ENCODE measurements around the gene MUC20. TPM values are rescaled to one million over a fixed set of nuclear protein-coding genes. Genes with fewer than 3 reads are reported as not detected.

The MUC20 gene
- total and polyA plus RNA-seq, 11 donors, result 0.21 to 8.4 (median 3.2) TPM

DNA sequence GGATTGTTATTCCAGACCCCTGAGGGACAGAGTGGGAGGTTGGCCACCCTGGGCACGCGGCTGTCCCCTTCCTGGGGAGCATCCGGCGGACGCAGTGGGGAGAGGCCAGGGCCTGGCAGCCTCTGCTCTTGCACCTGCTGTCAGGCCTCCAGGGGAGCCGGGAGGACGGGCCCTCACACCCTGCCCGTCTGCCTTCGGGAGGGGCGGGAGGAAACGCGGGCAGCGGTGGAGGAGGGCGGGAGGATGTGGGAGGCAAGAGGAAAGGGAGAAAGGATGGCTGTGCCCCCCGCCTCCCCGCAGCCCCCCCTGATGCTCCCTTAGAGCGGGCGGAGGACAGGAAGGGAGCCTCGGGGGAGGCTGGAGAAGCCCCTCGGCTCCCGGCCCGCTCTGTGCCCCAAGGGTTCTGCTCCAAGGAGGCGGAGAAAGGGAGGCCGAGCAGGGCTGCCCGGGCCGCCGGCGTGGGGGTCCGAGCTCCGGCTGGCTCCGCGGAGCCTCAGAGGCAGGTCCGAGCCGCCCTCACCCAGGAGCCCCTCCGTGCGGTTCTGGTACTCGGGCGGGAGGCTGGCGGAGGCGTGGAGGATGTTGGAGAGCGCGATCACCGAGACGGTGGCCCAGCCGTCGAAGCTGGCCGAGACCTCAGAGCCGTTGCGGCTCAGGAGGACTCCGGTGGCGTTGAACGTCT is 40.9 kb downstream of the MUC20 start:
- no peaks in the 10 kb centered on the region for H3K9me3 ChIP-seq
- H3K27ac ChIP-seq, result no peak overlapping the region
- H3K36me3 ChIP-seq, result no peaks in the 10 kb centered on the region
- ATAC-seq (no peak), DNase-seq (no peak)
- TF ChIP-seq, protein P1, sequence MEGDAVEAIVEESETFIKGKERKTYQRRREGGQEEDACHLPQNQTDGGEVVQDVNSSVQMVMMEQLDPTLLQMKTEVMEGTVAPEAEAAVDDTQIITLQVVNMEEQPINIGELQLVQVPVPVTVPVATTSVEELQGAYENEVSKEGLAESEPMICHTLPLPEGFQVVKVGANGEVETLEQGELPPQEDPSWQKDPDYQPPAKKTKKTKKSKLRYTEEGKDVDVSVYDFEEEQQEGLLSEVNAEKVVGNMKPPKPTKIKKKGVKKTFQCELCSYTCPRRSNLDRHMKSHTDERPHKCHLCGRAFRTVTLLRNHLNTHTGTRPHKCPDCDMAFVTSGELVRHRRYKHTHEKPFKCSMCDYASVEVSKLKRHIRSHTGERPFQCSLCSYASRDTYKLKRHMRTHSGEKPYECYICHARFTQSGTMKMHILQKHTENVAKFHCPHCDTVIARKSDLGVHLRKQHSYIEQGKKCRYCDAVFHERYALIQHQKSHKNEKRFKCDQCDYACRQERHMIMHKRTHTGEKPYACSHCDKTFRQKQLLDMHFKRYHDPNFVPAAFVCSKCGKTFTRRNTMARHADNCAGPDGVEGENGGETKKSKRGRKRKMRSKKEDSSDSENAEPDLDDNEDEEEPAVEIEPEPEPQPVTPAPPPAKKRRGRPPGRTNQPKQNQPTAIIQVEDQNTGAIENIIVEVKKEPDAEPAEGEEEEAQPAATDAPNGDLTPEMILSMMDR (IDR thresholded peaks at IDR 0.05), result no peak
- no peak for TF ChIP-seq POLR2A (IDR thresholded peaks at IDR 0.05)
- intact Hi-C loops (cut with DNase I), result no loop called here
- H3K4me3 ChIP-seq, result no peak overlapping the region
- H3K27me3 ChIP-seq, result peaks cover 0 to 55% (median 33%) of the 10 kb centered on the region in 9 donors
- 20 to 36% (median 27%) methylated on average over 21 to 52 of the region's 52 CpGs for WGBS, 4 donors
- peaks cover 0 to 19% (median 3%) of the 10 kb centered on the region in 12 donors for H3K4me1 ChIP-seq

DNA sequence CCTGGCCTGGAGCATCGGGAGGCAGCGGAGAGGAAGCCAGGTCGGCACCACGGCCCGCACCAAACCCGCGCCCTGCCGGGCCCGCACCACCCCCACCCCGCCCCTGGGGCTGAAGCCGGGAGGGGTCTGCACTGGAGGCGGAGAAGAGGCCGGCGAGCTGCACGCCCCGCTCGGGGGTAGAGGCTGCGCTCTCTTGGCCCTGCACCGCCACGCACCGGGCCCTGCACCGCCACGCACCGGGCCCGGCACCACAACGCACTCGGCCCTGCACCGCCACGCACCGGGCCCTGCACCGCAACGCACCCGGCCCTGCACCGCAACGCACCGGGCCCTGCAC is 41.4 kb downstream of the MUC20 start:
- H3K9me3 ChIP-seq, result no peaks in the 10 kb centered on the region
- H3K4me3 ChIP-seq, result no peak overlapping the region
- WGBS, 4 donors, result 50 to 73% (median 65%) methylated on average over 2 to 36 of the region's 36 CpGs
- peaks cover 0 to 55% (median 28%) of the 10 kb centered on the region in 9 donors for H3K27me3 ChIP-seq
- DNase-seq (no peak), ATAC-seq (no peak)
- TF ChIP-seq POLR2A (IDR thresholded peaks at IDR 0.05), result no peak
- TF ChIP-seq, protein P1 (IDR thresholded peaks at IDR 0.05), result no peak
- H3K27ac ChIP-seq, result no peak overlapping the region
- intact Hi-C loops (cut with DNase I), result no loop called here
- no peaks in the 10 kb centered on the region for H3K36me3 ChIP-seq
- H3K4me1 ChIP-seq, result peaks cover 0 to 16% (median 1%) of the 10 kb centered on the region in 12 donors

DNA sequence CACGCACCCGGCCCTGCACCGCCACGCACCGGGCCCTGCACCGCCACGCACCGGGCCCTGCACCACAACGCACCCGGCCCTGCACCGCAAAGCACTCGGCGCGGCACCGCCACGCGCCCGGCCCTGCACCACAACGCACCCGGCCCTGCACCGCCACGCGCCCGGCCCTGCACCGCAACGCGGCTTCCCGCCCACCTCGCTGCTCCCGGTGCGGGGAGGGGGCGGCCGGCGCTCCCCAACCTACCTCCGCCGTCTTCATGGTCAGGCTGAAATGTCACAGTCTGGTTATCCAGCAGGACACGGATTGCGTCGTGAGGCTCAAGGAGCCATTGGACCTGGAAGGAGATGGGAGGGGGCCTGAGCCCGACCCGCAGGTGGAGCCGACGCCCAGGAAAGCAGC is 41.8 kb downstream of the MUC20 start:
- ATAC-seq (no peak), DNase-seq (no peak)
- intact Hi-C loops (cut with DNase I), result no loop called here
- WGBS, 4 donors, result 77 to 88% (median 82%) methylated on average over 30 to 43 of the region's 43 CpGs
- no peak overlapping the region for H3K4me3 ChIP-seq
- peaks cover 0 to 12% (median 0%) of the 10 kb centered on the region in 12 donors for H3K4me1 ChIP-seq
- H3K9me3 ChIP-seq, result no peaks in the 10 kb centered on the region
- H3K36me3 ChIP-seq, result no peaks in the 10 kb centered on the region
- peaks cover 0 to 55% (median 25%) of the 10 kb centered on the region in 9 donors for H3K27me3 ChIP-seq
- H3K27ac ChIP-seq, result no peak overlapping the region
- TF ChIP-seq, protein P1 (IDR thresholded peaks at IDR 0.05), result no peak
- no peak for TF ChIP-seq POLR2A (IDR thresholded peaks at IDR 0.05)

DNA sequence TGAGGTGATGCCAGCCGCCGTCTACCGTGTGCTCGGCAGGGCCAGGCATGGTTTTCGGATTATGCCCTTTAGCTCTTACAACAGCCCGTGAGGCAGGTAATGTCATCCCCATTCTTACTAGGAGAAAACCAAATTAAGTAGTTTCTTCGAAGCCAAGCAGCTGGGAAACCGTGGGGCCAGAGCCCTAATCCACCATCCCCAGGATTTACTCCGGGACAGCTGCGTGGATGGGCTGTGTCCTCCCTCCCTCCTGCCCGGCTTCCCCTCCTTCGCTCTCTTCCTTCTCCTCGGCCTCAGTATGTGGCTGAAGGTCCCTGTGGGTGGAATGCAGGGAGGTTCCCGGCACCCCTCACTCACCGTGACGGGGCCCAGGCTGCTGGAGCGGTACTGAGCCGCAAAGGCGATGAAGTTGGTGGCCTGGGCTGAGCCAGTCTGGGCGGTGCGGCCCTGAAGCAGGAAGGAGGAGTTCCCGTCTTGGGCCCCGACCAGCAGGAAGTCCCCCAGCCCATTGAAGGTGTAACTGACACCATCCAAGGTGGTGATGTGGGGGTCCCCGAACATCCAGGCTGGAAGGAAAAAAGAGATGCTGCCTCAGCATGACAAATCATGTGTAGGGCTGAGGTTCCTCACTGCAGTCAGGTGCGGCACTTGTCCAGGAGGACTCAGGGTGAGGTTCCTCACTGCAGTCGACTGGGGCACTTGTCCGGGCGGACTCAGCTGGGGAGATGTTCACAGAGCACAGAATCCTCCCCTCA is 42.5 kb downstream of the MUC20 start:
- Histone ChIP-seq H3K36me3 (no peaks in the 10 kb centered on the region), H3K4me1 (peaks cover 0 to 7% (median 0%) of the 10 kb centered on the region in 12 donors), H3K9me3 (no peaks in the 10 kb centered on the region), H3K27me3 (peaks cover 0 to 50% (median 21%) of the 10 kb centered on the region in 9 donors), H3K4me3 (no peak overlapping the region), H3K27ac (no peak overlapping the region)
- ATAC-seq (no peak), DNase-seq (no peak)
- TF ChIP-seq, protein P1 (IDR thresholded peaks at IDR 0.05), result no peak
- TF ChIP-seq POLR2A (IDR thresholded peaks at IDR 0.05), result no peak
- 72 to 83% (median 77%) methylated on average over 27 to 28 of the region's 28 CpGs for WGBS, 4 donors
- intact Hi-C loops (cut with DNase I), result no loop called here
